GM19324 (cell line): ENCODE results near the gene OR51G1.
"Not testable (repeated sequence)": the region's sequence is repeated elsewhere in the genome, so short reads cannot be mapped to it uniquely, and the experiment has no call there.

Experiments
- ATAC-seq: cut with Tn5 transposase; IDR thresholded peaks from one replicate; pipeline ENCODE4 v1.9.1; 2021; ENCODE audit warnings: mild to moderate bottlenecking, moderate library complexity; ENCODE audit not compliant: unreplicated experiment, low FRiP score

Gene OR51G1

GRCh38 chr11:4924239-4924638 is at the start of gene OR51G1:
Gene OR51G1, minus strand, starts transcription at chr11:4924339. Its CDS starts 0 bp downstream, at chr11:4924339.
- no peak for ATAC-seq

- ATAC-seq = no peak
Observed at GRCh38 chr11:4962816-4963215, 38.7 kb upstream of the OR51G1 start.

GRCh38 chr11:4960877-4961276 is 36.7 kb upstream of the OR51G1 start:
- no peak for ATAC-seq

GRCh38 chr11:4957396-4957795 is 33.3 kb upstream of the OR51G1 start:
- no peak for ATAC-seq

- not testable (repeated sequence) for ATAC-seq
Observed at GRCh38 chr11:4955613-4956012, 31.5 kb upstream of the OR51G1 start, which contains the start of gene OR51A2. Gene OR51A2, minus strand, starts transcription at chr11:4955713. Its CDS starts 0 bp downstream, at chr11:4955713.

- ATAC-seq = no peak
Observed at GRCh38 chr11:4947505-4947904, 23.4 kb upstream of the OR51G1 start, which contains the start of gene OR51A4. Gene OR51A4, minus strand, starts transcription at chr11:4947605. Its CDS starts 505 bp downstream, at chr11:4947100.

- ATAC-seq = no peak
Observed at GRCh38 chr11:4936745-4937144, 12.6 kb upstream of the OR51G1 start.

- no peak for ATAC-seq
Observed at GRCh38 chr11:4932751-4933150, 8.6 kb upstream of the OR51G1 start.

- ATAC-seq = no peak
Observed at GRCh38 chr11:4926608-4927007, 2.5 kb upstream of the OR51G1 start.

GRCh38 chr11:4922304-4922703 is 1.8 kb downstream of the OR51G1 start:
- ATAC-seq = no peak

- ATAC-seq = no peak
Observed at GRCh38 chr11:4921796-4922195, 2.3 kb downstream of the OR51G1 start.

GRCh38 chr11:4919250-4919649 is 4.9 kb downstream of the OR51G1 start, which contains the start of gene OR51G2:
Gene OR51G2, minus strand, starts transcription at chr11:4919350. Its CDS starts 3,687 bp downstream, at chr11:4915663.
- ATAC-seq = no peak

- no peak for ATAC-seq
Observed at GRCh38 chr11:4916581-4916980, 7.6 kb downstream of the OR51G1 start.

- ATAC-seq = no peak
Observed at GRCh38 chr11:4903484-4903883, 20.7 kb downstream of the OR51G1 start, which contains the start of gene OR51A7. Gene OR51A7, plus strand, starts transcription at chr11:4903783. Its CDS starts 3,587 bp downstream, at chr11:4907370.

- ATAC-seq = no peak
Observed at GRCh38 chr11:4891996-4892640, 32.0 kb downstream of the OR51G1 start.

GRCh38 chr11:4890279-4890678 is 33.9 kb downstream of the OR51G1 start:
- ATAC-seq = no peak

- ATAC-seq = no peak
Observed at GRCh38 chr11:4887591-4887990, 36.5 kb downstream of the OR51G1 start.

- ATAC-seq = no peak
Observed at GRCh38 chr11:4886186-4886585, 38.0 kb downstream of the OR51G1 start.

GRCh38 chr11:4884361-4884760 is 39.8 kb downstream of the OR51G1 start:
- ATAC-seq = no peak

- no peak for ATAC-seq
Observed at GRCh38 chr11:4882543-4882942, 41.6 kb downstream of the OR51G1 start.

- ATAC-seq = no peak
Observed at GRCh38 chr11:4881860-4882500, 42.2 kb downstream of the OR51G1 start, which contains the start of gene OR51T1. Gene OR51T1, plus strand, starts transcription at chr11:4881900. Its CDS starts 0 bp downstream, at chr11:4881900.

GRCh38 chr11:4881188-4881587 is 43.0 kb downstream of the OR51G1 start:
- ATAC-seq = no peak
